Epidermal melanocyte (primary cell): ENCODE data around the gene LLPH.

Experiments
- DNase-seq: peaks from one replicate; pipeline ENCODE4 v3.0.0; 2011; ENCODE audit warnings: low spot score; ENCODE audit not compliant: insufficient read length

Gene LLPH

DNA sequence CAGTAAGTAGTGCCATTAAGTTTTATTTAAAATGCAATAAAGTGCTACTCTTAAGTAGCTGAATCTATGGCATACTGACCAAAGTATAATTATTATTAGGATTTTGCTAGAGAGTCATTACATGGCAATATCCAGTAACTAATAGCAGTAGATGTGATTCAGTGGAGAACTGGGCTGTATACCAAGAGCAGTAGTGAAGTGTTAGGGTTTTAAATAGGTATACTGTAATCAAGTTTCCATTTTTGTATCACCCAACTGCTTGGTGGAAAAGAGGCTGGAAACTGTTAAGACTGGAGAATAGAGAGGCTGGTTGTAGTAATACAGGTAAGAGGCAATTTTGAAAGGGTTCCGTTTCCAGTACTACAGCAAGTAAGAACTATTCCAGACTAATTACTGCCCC lies 13.3 kb upstream of the LLPH start:
- no peak for DNase-seq

DNA sequence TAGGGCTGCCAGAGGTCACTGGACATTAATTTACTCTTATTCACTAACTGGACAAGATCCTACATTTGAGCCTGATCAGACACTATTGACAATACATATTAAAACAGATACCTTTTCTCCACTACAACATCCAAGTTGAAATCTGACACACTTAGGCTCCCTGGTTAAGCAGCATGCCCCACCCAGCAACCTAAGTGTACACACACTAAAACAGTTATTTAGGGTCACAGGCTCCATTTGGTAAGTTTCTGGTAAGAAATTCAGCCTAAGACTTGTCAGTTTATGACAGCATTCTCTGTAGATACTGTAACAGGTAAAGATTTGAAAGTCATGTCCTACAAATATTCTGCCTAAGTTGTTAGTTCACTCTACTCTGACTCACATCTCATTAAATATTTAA lies 12.3 kb upstream of the LLPH start:
- DNase-seq: no peak

DNA sequence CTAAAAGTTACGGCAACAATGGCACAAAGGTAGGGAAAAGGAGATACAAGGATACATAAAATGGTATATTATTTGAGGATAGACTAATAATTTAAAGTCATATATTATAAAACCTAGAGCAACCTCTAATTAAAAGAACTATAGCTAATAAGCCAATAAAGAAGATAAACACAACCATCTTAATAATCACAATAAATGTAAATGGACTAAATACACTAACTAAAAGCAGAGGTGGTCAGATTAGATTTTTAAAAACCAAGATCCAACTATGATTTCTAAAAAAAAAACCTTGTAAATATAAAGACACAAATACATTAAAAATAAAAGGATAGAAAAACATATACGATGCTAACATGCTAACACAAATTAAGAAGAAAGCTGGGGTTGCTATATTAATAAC lies 10.7 kb upstream of the LLPH start:
- no peak for DNase-seq

DNA sequence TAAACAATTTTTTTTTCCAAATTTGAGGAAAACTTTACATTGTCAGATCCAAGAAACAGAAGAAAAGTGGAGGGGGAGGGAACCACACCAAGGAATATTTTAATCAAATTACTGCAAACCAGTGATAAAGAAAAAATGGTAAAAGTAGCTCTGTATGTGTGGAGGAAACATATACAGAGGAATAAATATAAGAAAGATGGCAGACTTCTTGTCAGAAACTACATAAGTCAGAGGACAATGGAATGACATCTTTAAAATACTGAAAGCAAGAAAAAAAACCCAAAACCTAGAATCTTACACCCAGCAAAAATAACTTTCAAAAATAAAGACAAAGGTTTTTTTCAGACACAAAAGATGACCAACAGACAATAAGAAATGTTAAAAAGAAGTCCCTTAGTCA lies 10.2 kb upstream of the LLPH start:
- DNase-seq: no peak

DNA sequence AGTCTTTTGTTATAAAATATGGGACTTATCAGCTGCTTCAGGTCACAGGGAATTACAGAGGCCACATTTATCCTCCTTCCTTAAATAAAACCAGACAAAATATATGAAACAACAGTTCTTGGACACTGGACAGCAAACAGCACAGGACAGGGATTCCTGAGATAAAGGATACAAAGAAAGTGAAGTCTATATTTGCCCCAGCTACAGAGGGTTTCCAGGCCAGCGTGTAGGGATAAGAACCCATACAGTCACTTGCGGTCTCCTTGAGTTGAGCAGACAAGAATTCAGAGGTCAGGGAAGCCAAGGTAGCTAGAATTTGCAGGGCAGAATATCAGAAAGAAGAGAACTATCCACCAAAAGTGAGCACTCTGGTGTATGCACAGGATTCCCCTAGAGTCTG lies 8.8 kb upstream of the LLPH start:
- no peak for DNase-seq

DNA sequence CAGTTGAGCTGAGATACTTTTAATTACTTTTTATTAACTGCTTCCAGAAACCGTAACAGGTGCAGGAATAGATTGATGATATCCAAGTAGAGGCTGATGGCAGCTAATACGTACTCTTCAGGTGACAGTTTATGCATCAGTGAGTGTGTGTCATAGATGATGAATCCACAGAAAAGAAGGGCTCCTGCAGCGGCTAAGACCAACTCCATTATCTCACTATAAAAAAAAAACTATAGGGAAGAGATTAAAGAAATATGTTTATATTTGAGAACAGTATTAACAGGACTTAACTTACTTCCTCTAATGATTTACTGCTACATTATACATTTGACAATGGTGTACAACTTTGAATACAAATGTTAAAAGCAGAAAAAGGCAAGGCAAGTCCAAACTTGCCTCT lies 7.4 kb upstream of the LLPH start:
- DNase-seq: no peak

DNA sequence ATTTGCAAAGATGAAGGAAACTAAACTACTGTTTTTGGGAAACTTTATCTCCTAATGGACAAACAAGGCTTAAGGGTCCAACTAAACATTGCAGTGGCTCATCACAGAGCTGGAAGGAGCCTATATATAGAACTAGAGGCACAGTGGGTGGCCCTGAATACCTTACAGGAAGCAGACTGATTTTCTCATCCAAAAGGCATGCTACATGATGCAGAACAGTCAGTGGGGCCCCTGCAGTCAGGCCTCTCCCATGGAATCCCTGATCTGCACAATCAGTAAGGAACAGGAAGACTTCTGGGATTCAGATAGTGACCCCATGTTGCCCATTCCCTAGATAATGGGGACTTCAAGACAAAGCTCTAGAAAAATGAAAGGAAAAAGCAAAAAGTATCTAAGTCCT lies 1.9 kb upstream of the LLPH start:
- no peak for DNase-seq

DNA sequence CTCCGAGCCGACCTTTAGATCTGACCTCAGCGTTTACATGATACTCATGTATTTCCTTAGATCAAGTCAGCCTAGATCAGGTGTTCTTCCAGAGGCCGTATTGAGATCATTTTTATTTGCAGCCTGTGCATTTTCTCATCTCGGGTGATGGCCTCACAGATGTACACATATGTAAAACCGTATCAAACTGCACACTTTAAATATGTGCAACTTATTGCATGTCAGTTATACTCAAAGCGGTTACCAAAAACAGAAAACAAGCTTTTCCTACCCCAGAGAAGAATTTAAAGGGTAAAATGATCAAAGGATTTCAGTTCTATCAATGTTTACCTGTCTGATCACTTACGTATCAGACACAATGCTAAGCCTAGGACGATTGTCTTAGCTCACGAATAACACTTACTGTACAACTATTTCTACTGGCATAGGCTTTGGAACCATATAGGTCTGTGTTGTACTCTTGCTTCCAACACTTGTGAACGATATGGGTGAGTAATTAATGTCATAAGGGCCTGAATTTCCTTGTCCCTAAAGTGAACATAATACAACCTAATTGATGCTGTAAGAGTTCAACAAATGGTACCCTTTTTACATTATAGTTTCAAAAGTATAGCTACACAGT lies 628 bp upstream of the LLPH start:
- no peak for DNase-seq

DNA sequence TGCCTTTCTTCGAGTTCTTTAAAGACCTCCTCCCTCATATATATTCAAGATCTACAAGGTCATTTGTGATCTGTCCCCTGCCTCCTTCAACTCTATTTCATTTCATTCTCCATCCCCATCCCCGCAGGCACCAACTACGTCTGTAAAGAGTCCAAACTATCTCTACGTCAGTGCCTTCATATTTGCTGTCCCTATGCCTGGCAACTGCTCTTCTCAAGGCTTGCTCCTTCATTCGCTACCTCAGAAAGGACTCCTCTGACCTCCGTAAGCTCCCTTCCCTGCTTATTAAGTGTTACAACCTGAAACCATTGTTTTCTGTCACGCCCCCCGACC lies 650 bp downstream of the LLPH start:
- DNase-seq: no peak

DNA sequence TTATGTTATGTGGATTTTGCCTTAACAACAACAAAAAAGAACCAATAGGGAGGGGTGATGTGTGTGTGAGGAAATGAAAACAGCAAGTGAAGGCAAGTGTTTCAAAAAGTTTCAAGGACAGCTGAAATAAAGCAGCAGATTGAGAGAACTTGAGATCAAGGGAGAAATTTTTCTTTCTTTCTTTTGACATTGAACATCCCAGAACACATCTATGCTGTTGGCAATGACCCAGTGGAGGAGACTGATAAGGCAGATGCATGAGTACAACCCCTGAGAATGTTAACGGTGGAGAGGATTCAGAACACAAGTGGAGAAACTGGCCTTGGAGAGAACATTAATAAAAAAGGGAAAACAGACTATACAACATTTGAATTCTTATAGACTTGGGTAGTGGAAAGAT lies 2.9 kb downstream of the LLPH start:
- no peak for DNase-seq

DNA sequence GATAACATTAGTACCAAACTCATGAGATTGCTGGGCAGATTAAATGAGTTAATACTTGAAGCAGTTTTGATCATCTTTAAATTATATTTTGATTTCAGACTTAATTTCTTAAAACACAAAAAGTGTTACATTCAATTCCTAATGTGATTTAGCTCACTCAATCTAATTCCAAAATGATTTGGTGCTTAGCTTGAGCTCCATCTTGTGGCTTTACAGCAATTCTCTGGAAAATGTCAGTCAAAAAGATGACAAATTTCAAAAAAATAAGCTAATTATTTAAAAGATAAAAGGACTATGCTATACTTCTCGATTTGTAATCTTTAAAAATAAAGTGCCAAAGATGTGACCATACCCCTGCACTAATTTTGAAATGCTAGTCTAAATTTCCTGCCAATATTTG lies 10.1 kb downstream of the LLPH start:
- DNase-seq: no peak

DNA sequence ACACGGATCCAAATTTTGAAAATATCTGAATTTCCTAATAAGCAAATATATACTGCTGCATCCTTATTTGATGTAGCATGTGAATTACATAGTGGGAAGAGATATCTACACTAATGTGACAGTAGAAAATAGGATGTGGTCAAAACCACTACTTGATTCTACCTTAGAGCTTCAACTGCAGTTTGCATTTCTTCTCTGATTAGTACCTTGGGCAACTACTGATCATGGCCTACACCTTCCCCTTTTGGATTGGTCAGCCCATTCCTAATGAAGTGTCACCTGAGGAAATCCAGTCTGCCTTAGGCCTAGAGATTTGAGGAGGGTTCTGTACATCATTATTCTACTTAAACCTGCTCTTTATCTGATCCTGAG lies 10.7 kb downstream of the LLPH start:
- DNase-seq: no peak

DNA sequence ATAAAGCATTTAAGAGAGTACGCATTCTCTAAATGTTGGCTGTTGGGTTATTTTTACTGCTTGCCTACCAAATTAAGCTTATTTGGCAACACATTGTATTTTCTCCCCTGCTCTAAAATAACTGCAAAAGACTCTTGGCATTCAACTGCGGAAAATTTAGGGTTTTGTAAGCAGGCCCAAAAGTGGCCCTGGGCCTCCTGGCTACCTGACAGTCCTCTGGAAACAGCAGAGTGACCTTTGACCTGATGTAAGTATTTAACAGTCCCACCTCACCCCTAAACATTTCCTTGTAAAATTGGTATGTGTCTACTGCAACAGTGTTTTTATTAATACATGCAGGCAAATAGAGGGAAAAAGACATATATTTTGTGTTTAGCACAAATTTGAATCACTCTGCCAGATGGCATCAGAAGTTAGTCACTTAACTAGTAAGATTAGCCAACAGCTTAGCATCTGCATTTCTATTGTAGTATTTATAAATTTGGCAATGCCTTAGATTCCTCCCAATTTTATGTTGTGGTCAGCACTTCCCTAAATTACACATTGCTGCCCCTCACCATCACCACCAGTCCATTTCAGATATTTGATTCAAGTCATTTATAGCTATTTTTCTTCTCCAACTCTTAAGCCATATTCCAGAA lies 11.2 kb downstream of the LLPH start:
- no peak for DNase-seq

DNA sequence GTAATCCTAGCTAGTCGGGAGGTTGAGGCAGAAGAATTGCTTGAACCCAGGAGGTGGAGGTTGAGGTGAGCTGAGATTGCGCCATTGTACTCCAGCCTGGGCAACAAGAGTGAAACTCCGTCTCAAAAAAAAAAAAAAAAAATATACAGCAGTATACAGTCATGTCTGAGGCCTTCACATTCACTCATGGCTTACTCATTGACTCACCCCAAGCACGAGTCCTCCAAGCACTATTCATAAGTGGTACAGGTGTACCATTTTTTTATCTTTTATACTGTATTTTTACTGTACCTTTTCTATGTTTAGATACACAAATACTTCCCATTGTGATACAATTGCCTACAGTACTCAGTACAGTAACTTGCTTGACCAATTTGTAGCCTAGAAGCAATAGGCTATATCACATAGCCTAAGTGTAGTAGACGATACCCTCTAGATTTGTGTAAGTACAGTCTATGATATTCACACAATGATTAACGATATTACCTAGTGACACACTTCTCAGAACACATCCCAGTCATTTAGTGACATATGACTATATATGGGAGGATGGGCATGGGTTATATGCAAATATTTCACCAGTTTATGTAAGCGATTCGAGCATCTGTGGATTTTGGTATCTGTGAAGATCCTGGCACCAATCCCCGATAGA lies 12.2 kb downstream of the LLPH start:
- DNase-seq: no peak

DNA sequence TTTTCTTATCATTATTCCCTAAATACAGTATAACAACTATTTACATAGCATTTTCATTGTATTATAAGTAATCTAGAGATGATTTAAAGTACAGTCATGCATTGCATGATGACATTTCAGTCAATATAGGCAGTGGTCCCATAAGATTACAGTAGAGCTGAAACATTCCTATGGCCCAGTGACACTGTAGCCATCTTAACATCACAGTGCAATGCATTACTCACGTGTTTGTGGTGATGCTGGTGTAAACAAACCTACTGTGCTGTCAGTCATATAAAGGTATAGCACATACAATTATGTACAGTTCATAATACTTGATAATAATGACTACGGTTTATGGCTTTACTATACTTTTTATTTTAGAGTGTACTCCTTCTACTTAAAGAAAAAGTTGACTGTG lies 13.3 kb downstream of the LLPH start:
- no peak for DNase-seq

DNA sequence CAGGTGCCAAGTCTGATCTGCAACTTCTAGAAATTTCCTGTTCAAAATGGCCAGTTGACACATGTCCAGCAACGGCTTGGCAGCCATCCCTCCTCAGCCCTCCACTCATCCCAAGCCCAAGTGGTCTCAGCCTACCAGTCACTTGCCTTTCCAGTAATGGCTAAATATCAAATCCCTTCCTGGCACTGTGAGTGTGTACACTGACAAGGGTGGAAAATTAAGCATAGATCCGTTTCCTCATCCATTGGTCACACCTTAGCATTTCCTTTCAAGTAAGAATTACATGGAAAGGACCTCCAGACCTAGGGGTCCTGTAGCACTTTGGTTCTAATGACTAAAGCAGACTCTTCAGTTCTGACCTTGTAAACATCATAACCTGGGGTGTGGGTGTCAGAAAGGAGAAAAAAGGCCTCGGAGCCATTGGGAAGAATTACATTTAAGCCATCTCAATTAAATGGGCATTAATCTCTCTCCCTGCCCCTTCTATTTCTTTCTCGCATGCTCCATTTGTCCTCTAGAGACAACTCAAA lies 15.4 kb downstream of the LLPH start:
- no peak for DNase-seq

DNA sequence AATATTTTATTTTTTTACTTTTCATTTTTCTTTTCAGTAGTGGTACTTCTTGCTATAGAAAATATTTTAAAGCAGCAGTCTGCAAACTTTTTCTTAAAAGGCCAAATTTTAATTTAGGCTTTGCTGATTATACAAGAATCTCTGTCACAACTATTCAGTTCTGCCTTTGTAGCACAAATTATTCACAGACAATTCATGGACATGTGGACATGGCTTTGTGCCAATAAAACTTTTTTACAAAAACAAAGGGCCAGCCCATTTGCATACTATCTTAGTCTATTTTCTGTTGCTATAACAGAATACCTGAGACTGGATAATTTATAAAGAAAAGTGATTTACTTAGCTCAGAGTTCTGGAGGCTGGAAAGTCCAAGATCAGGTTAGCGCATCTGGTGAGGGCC lies 17.1 kb downstream of the LLPH start:
- no peak for DNase-seq

DNA sequence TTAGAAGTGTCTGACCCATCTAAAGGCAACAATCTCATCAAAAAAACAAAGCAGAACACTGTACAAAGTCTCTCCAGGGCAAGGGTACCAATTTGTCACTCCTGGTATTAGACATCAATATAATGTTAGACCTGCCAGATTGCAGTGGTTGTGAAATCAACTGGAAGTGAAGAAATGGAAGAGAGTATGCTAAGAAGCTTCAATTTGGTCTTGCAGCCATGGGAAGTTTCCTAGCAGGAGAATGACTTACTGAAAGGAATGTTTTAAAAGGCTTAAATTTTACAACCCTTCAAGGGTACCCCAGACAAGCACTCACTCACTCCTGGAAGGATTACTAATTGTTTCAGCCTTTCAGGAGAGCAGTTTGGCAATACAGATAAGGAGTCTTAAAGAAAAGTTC lies 18.9 kb downstream of the LLPH start:
- no peak for DNase-seq

DNA sequence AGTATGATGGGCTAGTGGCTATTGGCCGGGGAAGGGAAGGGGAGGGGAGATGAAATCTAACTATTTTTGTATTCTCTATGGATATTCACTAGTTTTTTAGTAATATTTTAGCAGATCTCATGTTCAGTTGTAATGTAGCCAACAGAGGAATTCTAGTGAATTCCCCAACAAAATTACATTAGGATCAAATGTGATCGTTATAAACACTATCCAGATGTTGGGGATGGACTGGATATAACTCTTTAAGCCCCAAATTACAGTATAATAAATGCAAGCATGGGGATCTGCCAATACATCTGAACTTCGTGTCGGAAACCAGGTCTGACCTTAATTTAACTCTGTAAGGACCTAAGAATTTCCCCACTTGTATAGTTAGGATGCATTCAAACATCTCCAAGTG lies 21.5 kb downstream of the LLPH start:
- no peak for DNase-seq

DNA sequence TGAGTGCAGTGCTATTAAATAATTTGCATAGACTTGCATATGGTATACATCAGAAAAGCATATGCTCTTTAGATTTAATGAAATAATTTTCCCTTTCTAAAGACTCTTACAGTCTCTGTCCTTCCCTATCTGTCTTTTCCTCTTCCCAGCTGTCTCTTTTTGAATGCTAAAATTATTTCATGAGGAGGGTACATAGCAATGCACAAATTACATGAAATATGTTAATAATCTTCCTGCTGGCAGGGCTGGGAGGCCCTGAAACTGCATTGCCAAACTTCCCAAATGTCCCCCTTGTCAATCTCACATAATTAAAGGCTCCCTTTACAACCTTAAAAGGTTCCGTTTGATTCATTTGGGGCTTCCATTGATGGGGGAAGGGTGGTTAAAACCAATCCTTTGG lies 22.2 kb downstream of the LLPH start:
- no peak for DNase-seq

DNA sequence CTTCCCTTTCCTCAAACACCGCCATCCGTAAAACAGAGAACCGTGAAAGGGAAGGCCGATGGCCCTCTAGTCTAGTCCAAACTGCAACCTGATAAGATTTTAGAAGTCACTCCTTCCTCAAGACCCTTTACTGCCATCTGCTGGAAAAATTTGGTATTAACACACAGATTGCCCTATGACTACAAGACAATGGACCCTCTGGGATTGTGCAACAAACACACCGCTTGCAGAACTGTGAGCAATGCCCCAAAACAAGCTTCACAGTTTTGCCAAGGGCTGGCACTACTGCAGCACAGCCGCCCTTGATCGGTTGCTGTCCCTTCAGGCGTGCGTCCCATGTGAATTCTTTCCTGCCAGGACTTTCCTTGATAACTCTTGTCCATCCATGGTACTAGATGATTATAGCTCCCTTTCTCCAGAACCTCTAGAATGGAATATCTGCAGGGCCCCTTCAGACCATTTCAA lies 23.1 kb downstream of the LLPH start:
- DNase-seq: peak; percentile 65

DNA sequence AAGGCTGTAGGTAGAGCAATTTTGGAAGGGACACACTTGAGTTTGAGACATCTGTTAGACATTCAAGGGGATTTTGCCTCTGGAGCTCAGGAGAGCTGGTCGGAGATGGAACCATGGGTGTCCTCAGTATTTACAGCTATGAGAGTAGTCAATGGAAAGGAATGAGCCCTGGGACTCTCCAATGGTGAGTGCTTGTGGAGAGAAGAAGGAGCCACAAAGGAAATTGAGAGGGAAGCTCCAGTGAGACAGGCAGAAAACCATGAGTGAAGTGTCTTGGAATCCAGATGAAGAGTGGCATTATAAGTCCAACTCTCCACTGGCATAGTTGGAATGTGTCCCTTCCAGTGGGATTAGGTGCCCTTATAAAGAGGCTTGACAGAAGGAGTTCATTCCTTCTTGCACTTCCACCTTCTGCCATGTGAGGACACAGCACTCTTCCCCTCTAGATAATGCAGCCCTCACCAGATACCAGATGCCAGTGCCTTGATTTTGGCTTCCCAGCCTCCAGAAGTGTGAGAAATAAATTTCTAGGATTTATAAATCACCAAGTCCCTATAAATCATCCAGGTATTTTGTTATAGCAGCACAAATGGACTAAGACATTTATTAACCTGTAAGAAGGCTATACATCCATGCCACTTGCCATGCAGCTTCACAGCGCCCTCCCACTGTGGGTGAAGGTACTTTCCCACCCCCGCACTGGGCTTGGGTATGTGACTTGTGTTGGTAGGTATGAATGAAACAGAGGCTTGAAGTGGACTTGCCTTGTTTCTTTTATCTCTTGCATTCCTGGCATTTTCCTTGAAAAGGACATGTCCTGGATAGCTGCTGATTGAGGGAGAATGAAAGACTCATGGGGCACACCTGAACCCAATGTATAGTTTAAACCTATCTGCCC lies 27.3 kb downstream of the LLPH start:
- DNase-seq: no peak
